CD4-positive, alpha-beta T cell treated with Interleukin-17A for 1 hour (primary cell): ENCODE results near the gene APOBEC3H.
A peak's percentile ranks its signal among the peaks of the same experiment; 100 is the strongest.

ENCODE experiments used
- DNase-seq: peaks from one replicate; pipeline ENCODE4 v3.0.0-alpha.2; 2020

APOBEC3H gene

GRCh38 chr22:39081598-39081997 lies 15.4 kb upstream of the APOBEC3H start:
- DNase-seq: no peak

- no peak for DNase-seq
These were observed 13.6 kb upstream of the APOBEC3H start for GRCh38 chr22:39083212-39084165.

- DNase-seq: no peak
These were observed 12.4 kb upstream of the APOBEC3H start for GRCh38 chr22:39084666-39085065.

- DNase-seq: no peak
These were observed 9.9 kb upstream of the APOBEC3H start for GRCh38 chr22:39087098-39087497.

GRCh38 chr22:39087881-39088684 lies 9.0 kb upstream of the APOBEC3H start:
- DNase-seq: no peak

- DNase-seq: no peak
These were observed 8.4 kb upstream of the APOBEC3H start for GRCh38 chr22:39088685-39089032.

- DNase-seq: no peak
These were observed 7.1 kb upstream of the APOBEC3H start for GRCh38 chr22:39089928-39090327.

GRCh38 chr22:39090426-39091064 lies 6.5 kb upstream of the APOBEC3H start:
- peak; percentile 92 for DNase-seq

GRCh38 chr22:39091126-39092081 lies 5.6 kb upstream of the APOBEC3H start:
- no peak for DNase-seq

- no peak for DNase-seq
These were observed 4.8 kb upstream of the APOBEC3H start for GRCh38 chr22:39092111-39092862.

- peak; percentile 59 for DNase-seq
These were observed 2.2 kb upstream of the APOBEC3H start for GRCh38 chr22:39094717-39095389.

- no peak for DNase-seq
These were observed 1.1 kb upstream of the APOBEC3H start for GRCh38 chr22:39095971-39096370.

GRCh38 chr22:39098026-39098425 lies 982 bp downstream of the APOBEC3H start:
- peak; percentile 45 for DNase-seq

- no peak for DNase-seq
These were observed 1.5 kb downstream of the APOBEC3H start for GRCh38 chr22:39098576-39098975.

GRCh38 chr22:39101226-39101625 lies 4.2 kb downstream of the APOBEC3H start:
- DNase-seq: no peak

- DNase-seq: no peak
These were observed 6.4 kb downstream of the APOBEC3H start for GRCh38 chr22:39103431-39103830.

GRCh38 chr22:39106326-39106725 lies 9.3 kb downstream of the APOBEC3H start:
- no peak for DNase-seq

GRCh38 chr22:39108487-39108886 lies 11.4 kb downstream of the APOBEC3H start:
- DNase-seq: no peak

GRCh38 chr22:39109361-39109760 lies 12.3 kb downstream of the APOBEC3H start:
- DNase-seq: no peak

GRCh38 chr22:39110631-39111561 lies 13.9 kb downstream of the APOBEC3H start:
- no peak for DNase-seq
